HL-60/S4 treated with retinoic acid at 250 ng/mL for 4 days and 3 days (cell line): Measurements from ENCODE around the gene UBL4A.

ENCODE experiments used
- in situ Hi-C: fragments of 300-500 bp; cut with MboI; formaldehyde crosslinking; loops from 2 replicates; pipeline ENCODE4 v1.7.0; 2022; ENCODE audit warnings: low sequenced_read_pairs

The UBL4A gene

GRCh38 chrX:154466036-154466435 lies 20.4 kb downstream of the UBL4A start:
- in situ Hi-C loops, result no loop called here

- in situ Hi-C loops, result no loop called here
Measured at GRCh38 chrX:154465601-154466000, 20.8 kb downstream of the UBL4A start.

GRCh38 chrX:154464806-154465365 lies 21.5 kb downstream of the UBL4A start:
- in situ Hi-C loops, result no loop called here

- in situ Hi-C loops, result no loop called here
Measured at GRCh38 chrX:154463611-154464220, 22.7 kb downstream of the UBL4A start.

- in situ Hi-C loops, result no loop called here
Measured at GRCh38 chrX:154462396-154462795, 24.0 kb downstream of the UBL4A start.

GRCh38 chrX:154460326-154460725 lies 26.1 kb downstream of the UBL4A start:
- in situ Hi-C loops, result no loop called here

GRCh38 chrX:154459832-154460231 lies 26.6 kb downstream of the UBL4A start:
- in situ Hi-C loops, result no loop called here

- in situ Hi-C loops, result no loop called here
Measured at GRCh38 chrX:154458954-154459778, 27.2 kb downstream of the UBL4A start.

GRCh38 chrX:154458116-154458953 lies 28.1 kb downstream of the UBL4A start, which contains the start of gene PLXNA3:
TSS of gene PLXNA3 (plus strand) at chrX:154458281. CDS start at chrX:154460184, 1,903 bp downstream.
- in situ Hi-C loops, result no loop called here

- in situ Hi-C loops, result no loop called here
Measured at GRCh38 chrX:154457491-154458115, 28.8 kb downstream of the UBL4A start.

- in situ Hi-C loops, result no loop called here
Measured at GRCh38 chrX:154452823-154453222, 33.6 kb downstream of the UBL4A start.

GRCh38 chrX:154450312-154450711 lies 36.1 kb downstream of the UBL4A start:
- in situ Hi-C loops, result no loop called here

- in situ Hi-C loops, result no loop called here
Measured at GRCh38 chrX:154449618-154450017, 36.8 kb downstream of the UBL4A start.

GRCh38 chrX:154448484-154448883 lies 37.9 kb downstream of the UBL4A start:
- in situ Hi-C loops, result no loop called here

- in situ Hi-C loops, result no loop called here
Measured at GRCh38 chrX:154446430-154446829, 40.0 kb downstream of the UBL4A start.

- in situ Hi-C loops, result no loop called here
Measured at GRCh38 chrX:154445776-154446175, 40.6 kb downstream of the UBL4A start.

- in situ Hi-C loops, result no loop called here
Measured at GRCh38 chrX:154444755-154445246, 41.6 kb downstream of the UBL4A start.

- in situ Hi-C loops, result no loop called here
Measured at GRCh38 chrX:154443992-154444754, 42.2 kb downstream of the UBL4A start, which contains the start of gene FAM50A. TSS of gene FAM50A (plus strand) at chrX:154444141. CDS start at chrX:154444236, 95 bp downstream.

- in situ Hi-C loops, result no loop called here
Measured at GRCh38 chrX:154443479-154443910, 42.9 kb downstream of the UBL4A start.
